SK-N-SH (cell line): ENCODE data around the gene PKN2. TPM values are rescaled to one million over a fixed set of nuclear protein-coding genes. Genes with fewer than 3 reads are reported as not detected.
A peak's percentile ranks its signal among the peaks of the same experiment; 100 is the strongest.

Source experiments
- CTCF ChIA-PET: fragments of 300-600, 350-600 bp; formaldehyde crosslinking; extraction: SDS; loops from one replicate; lab custom pipeline; 2021; lab: Yijun Ruan, JAX
- POLR2A ChIA-PET: fragments of 350-600 bp; sonication (Branson Sonifier 250); formaldehyde crosslinking; extraction: SDS; loops from one replicate; lab custom pipeline; 2020; ENCODE audit warnings: antibody characterized with exemption, inconsistent platforms; lab: Yijun Ruan, JAX
- DNase-seq: peaks from one replicate; pipeline ENCODE4 v3.0.0; 2012
- H2AFZ ChIP-seq: fragments of 200-600 bp; sonication (generic); 2 replicates; pipeline ENCODE4 v1.8.1; 2016; ENCODE audit warnings: antibody characterized with exemption, mild to moderate bottlenecking, low read depth
- H3F3A ChIP-seq: fragments of 200-600 bp; sonication (generic); replicated peaks from 2 replicates; pipeline ENCODE3; 2016; ENCODE audit warnings: antibody characterized with exemption, mild to moderate bottlenecking; ENCODE audit not compliant: insufficient read depth
- H3K27ac ChIP-seq, 2 experiments: fragments of 200-500 bp in 1 of 2; fragments of 200-600 bp in 1 of 2; sonication (Bioruptor generic) in 1 of 2; sonication (generic), shearing (Covaris generic) in 1 of 2; 2 replicates each; pipeline versions ENCODE4 v1.5.1 to v1.6.1; 2014 to 2016; ENCODE audit warnings: low read depth in 2 of 2, inconsistent platforms in 1 of 2, low read length in 1 of 2, mild to moderate bottlenecking in 1 of 2, mixed read lengths in 1 of 2
- H3K27me3 ChIP-seq: fragments of 200-600 bp; sonication (generic), shearing (Covaris generic); 2 replicates; pipeline ENCODE4 v1.6.1; 2016; ENCODE audit warnings: mixed run types; ENCODE audit not compliant: insufficient read depth
- H3K36me3 ChIP-seq, 2 experiments: fragments of 200-500 bp in 1 of 2; fragments of 200-600 bp in 1 of 2; sonication (Bioruptor generic) in 1 of 2; sonication (generic) in 1 of 2; replicated peaks in 1 of 2; 2 replicates each; pipeline versions ENCODE3 to v1.5.1; 2014 to 2016; ENCODE audit warnings: low read length in 1 of 2, mild to moderate bottlenecking in 1 of 2; ENCODE audit not compliant: insufficient read depth in 2 of 2, control insufficient read depth in 1 of 2
- H3K4me1 ChIP-seq, 2 experiments: fragments of 200-500 bp in 1 of 2; fragments of 200-600 bp in 1 of 2; sonication (Bioruptor generic) in 1 of 2; sonication (generic), shearing (Covaris generic) in 1 of 2; 2 replicates each; pipeline versions ENCODE4 v1.5.1 to v1.6.1; 2014 to 2016; ENCODE audit warnings: low read depth in 1 of 2, low read length in 1 of 2, mixed run types in 1 of 2; ENCODE audit not compliant: insufficient read depth in 2 of 2, control insufficient read depth in 1 of 2
- H3K4me2 ChIP-seq: fragments of 200-600 bp; sonication (generic), shearing (Covaris generic); 2 replicates; pipeline ENCODE4 v1.6.1; 2017; ENCODE audit warnings: mixed run types
- H3K4me3 ChIP-seq, 2 experiments: fragments of 200-500 bp in 1 of 2; fragments of 200-600 bp in 1 of 2; sonication (Bioruptor generic) in 1 of 2; sonication (generic), shearing (Covaris generic) in 1 of 2; 2 replicates each; pipeline versions ENCODE4 v1.5.1 to v1.8.1; 2014 to 2016; ENCODE audit warnings: low read depth in 2 of 2, inconsistent platforms in 1 of 2, low read length in 1 of 2, mild to moderate bottlenecking in 1 of 2, mixed read lengths in 1 of 2, moderate library complexity in 1 of 2
- H3K79me2 ChIP-seq: fragments of 200-600 bp; sonication (generic); 2 replicates; pipeline ENCODE4 v1.8.1; 2017; ENCODE audit warnings: mild to moderate bottlenecking; ENCODE audit not compliant: insufficient read depth
- H3K9ac ChIP-seq: fragments of 200-600 bp; sonication (generic); 2 replicates; pipeline ENCODE4 v1.6.1; 2017; ENCODE audit warnings: mixed run types
- H3K9me2 ChIP-seq: fragments of 200-600 bp; sonication (generic); 2 replicates; pipeline ENCODE4 v1.6.1; 2017; ENCODE audit warnings: mixed run types
- H3K9me3 ChIP-seq: fragments of 200-600 bp; sonication (generic); 2 replicates; pipeline ENCODE4 v1.6.1; 2017; ENCODE audit warnings: mixed run types, mild to moderate bottlenecking, moderate library complexity
- H4K20me1 ChIP-seq: fragments of 200-600 bp; sonication (generic); 2 replicates; pipeline ENCODE4 v1.6.1; 2017; ENCODE audit warnings: mild to moderate bottlenecking, mixed run types; ENCODE audit not compliant: insufficient read depth
- CHD2 ChIP-seq: fragments of 150-350 bp; IDR thresholded peaks from 2 replicates; pipeline ENCODE4 v1.6.1; 2018; ENCODE audit warnings: low read length; ENCODE audit not compliant: partially characterized antibody
- EZH2phosphoT487 ChIP-seq: fragments of 200-600 bp; sonication (generic); IDR thresholded peaks from 2 replicates; pipeline ENCODE4 v1.6.1; 2017; ENCODE audit warnings: low read depth, mixed run types, mild to moderate bottlenecking, antibody characterized with exemption, moderate library complexity, borderline replicate concordance
- FOXJ3 ChIP-seq: sonication (generic); formaldehyde crosslinking; IDR thresholded peaks from 2 replicates; pipeline ENCODE4 v1.5.1; 2020; ENCODE audit warnings: mild to moderate bottlenecking, missing genetic modification reagents
- GATA2 ChIP-seq: sonication (generic); formaldehyde crosslinking; IDR thresholded peaks from 2 replicates; pipeline ENCODE4 v1.5.0; 2020; ENCODE audit warnings: mild to moderate bottlenecking, missing genetic modification reagents
- JUND ChIP-seq: IDR thresholded peaks from 2 replicates; pipeline ENCODE4 v1.4.0; 2012
- MXI1 ChIP-seq: IDR thresholded peaks from 2 replicates; pipeline ENCODE4 v1.6.1; 2012; ENCODE audit warnings: mild to moderate bottlenecking, low read depth, low read length, improper control_type of control experiment
- NFIC ChIP-seq: IDR thresholded peaks from 2 replicates; pipeline ENCODE4 v1.4.0; 2012; ENCODE audit warnings: borderline replicate concordance
- RAD21 ChIP-seq: IDR thresholded peaks from 2 replicates; pipeline ENCODE4 v1.6.1; 2012; ENCODE audit warnings: mild to moderate bottlenecking, low read length
- SMC3 ChIP-seq: IDR thresholded peaks from 2 replicates; pipeline ENCODE4 v1.6.1; 2012; ENCODE audit warnings: low read depth, low read length, improper control_type of control experiment
- TAF1 ChIP-seq: IDR thresholded peaks from 2 replicates; pipeline ENCODE4 v1.6.1; 2012; ENCODE audit warnings: low read depth, mild to moderate bottlenecking, low read length, moderate library complexity, borderline replicate concordance
- TEAD4 ChIP-seq: IDR thresholded peaks from 2 replicates; pipeline ENCODE4 v1.4.0; 2012; ENCODE audit warnings: mild to moderate bottlenecking, borderline replicate concordance; ENCODE audit not compliant: insufficient read depth
- YY1 ChIP-seq: IDR thresholded peaks from 2 replicates; pipeline ENCODE4 v1.4.0; 2012; ENCODE audit warnings: low read depth, mild to moderate bottlenecking
- WGBS: methylation state at CpG from one replicate; pipeline ENCODE4 v1.1.6; 2017; ENCODE audit warnings: low lambda C conversion rate; 5-methylcytosine and 5-hydroxymethylcytosine counted together
- polyA plus RNA-seq, 3 experiments: library from polyadenylated mRNA; depleted of rRNA; stranded (reverse); fragments of >200 nt; gene quantifications; 2 replicates each; pipeline ENCODE4 v1.2.3, GENCODE V29; 2012
- TF ChIP-seq, protein P1 (sequence below): fragments of 150-350 bp; IDR thresholded peaks from 2 replicates; pipeline ENCODE4 v1.6.1; 2016; ENCODE audit warnings: mild to moderate bottlenecking, low read depth, low read length
- TF ChIP-seq, protein P2 (sequence below): IDR thresholded peaks from 2 replicates; pipeline ENCODE4 v1.4.0; 2012; ENCODE audit warnings: low read depth, borderline replicate concordance
- TF ChIP-seq, protein P3 (sequence below): fragments of 200-600 bp; sonication (generic); IDR thresholded peaks from 2 replicates; pipeline ENCODE4 v1.6.1; 2017; ENCODE audit warnings: antibody characterized with exemption, mild to moderate bottlenecking, moderate library complexity
- TF ChIP-seq, protein P4 (sequence below): IDR thresholded peaks from 2 replicates; pipeline ENCODE4 v1.6.1; 2012; ENCODE audit warnings: mild to moderate bottlenecking, low read depth, low read length, moderate library complexity

PKN2 gene
- polyA plus RNA-seq, 1 of the 3 experiments (the other 2 are of a cell fraction) = 6.8 TPM

DNA sequence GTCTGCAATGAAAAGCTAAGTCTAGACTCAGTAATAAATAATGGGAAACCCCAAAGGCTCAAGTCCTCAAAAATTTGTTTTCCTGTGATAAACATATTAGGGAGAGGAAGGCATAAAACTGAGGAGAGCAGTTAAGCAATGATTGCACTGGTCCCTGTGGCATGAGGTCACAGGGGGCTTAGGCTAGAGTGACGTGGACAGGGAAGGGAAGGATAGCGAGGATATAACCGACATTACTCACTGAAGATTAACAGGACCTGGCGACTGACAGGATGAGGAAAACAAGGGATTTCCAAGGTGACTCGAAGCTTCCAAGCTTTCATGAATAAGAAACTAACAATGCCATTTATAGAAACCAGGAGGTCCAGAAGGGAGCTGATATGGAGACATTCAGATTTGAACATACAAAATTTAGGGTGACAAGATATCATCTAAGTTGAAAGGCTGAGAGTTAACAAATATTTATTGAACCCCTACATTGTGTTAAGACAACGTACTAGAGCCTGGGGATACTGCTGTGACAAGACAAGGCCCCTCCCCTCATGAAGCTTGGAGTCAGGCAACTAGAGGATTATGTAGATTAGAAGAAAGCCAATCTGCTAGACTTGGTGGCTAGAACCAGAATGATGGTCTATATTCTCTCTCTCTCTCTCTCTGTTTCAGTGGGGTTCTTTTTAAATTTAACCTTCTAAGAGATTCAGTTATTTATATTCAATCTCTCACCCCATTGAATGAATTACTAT is 33.2 kb upstream of the PKN2 start (continued):
- TF ChIP-seq, protein P1, sequence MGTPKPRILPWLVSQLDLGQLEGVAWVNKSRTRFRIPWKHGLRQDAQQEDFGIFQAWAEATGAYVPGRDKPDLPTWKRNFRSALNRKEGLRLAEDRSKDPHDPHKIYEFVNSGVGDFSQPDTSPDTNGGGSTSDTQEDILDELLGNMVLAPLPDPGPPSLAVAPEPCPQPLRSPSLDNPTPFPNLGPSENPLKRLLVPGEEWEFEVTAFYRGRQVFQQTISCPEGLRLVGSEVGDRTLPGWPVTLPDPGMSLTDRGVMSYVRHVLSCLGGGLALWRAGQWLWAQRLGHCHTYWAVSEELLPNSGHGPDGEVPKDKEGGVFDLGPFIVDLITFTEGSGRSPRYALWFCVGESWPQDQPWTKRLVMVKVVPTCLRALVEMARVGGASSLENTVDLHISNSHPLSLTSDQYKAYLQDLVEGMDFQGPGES = no peak
- TF ChIP-seq NFIC (no peak), GATA2 (CRISPR knock-in tag) (no peak), EZH2phosphoT487 (no peak)

DNA sequence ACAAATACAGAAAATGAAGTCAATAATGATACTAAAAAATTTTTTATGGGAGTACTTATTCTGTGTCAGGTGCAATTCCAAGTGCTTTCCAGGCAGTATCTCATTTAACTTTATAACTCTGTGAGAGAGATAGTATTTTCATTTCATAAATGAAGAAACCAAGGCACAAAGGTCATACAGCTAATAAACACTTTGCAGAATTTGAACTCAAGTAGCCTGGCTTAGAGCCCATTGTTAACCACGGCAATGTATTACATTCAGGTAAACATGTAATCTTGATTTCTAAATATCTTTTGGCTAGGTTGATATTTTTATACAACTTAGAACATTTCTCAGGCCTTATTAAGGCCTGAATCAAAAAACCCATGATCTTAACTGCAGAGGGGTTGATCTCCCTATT is 28.9 kb upstream of the PKN2 start:
- H3K79me2 ChIP-seq = no peaks in the 10 kb centered on the region
- no peaks in the 10 kb centered on the region for H4K20me1 ChIP-seq
- CTCF ChIA-PET = interaction anchor here (0.9 to 7.4 kb wide), 19 partner anchors 8 to 246 kb away, joined by 3 to 102 read pairs (median 4); partner anchors contain the start of gene PKN2
- H3K4me3 ChIP-seq = no peak overlapping the region
- no peaks in the 10 kb centered on the region for H3F3A ChIP-seq
- no peak overlapping the region for H3K27ac ChIP-seq
- WGBS = 0% methylated on average over 1 of the region's 1 CpG
- H3K36me3 ChIP-seq = no peaks in the 10 kb centered on the region
- no peak for TF ChIP-seq TEAD4
- DNase-seq = no peak
- no peak overlapping the region for H2AFZ ChIP-seq
- POLR2A ChIA-PET = no interaction called here
- H3K9ac ChIP-seq = no peak overlapping the region
- no peaks in the 10 kb centered on the region for H3K4me1 ChIP-seq
- H3K9me3 ChIP-seq = no peaks in the 10 kb centered on the region
- H3K9me2 ChIP-seq = no peaks in the 10 kb centered on the region
- H3K4me2 ChIP-seq = no peak overlapping the region
- no peaks in the 10 kb centered on the region for H3K27me3 ChIP-seq

DNA sequence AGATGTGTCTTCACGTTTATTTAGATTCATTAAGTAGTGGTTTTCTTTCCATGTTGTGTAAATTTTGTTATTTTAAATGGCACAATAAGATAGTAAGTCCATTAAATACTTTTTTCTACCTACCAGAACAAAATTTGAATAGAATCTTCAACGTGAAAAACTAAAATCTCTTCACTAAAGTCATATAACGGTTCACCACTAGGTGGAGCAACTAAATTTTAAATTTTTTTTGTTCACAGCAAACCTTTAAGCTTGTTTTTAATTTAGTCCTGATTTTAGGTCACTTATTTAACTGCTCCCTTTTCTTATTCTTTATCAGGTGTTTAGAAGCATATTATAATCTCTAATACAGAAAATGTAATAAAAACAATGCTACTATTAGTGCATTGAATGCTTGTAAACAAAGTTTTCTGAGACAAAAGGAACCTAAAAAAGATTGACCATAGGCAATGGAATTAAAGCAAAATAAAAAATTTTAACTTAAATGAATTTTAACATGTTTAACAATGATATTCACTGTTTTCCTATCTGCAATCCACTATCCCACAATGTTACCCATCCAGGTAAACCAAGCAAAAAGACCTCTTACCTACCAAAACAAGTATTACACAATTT is 28.3 kb upstream of the PKN2 start:
- Histone ChIP-seq H3K9ac (no peak overlapping the region), H3K27ac (no peak overlapping the region), H2AFZ (no peak overlapping the region; the same call in 1 of the 2 replicates), H3K9me3 (no peaks in the 10 kb centered on the region), H3K27me3 (no peaks in the 10 kb centered on the region), H3K4me1 (no peaks in the 10 kb centered on the region; a peak in 1 of 4 replicates), H3K36me3 (no peaks in the 10 kb centered on the region), H3F3A (no peaks in the 10 kb centered on the region), H3K9me2 (no peaks in the 10 kb centered on the region), H3K4me2 (no peak overlapping the region), H3K4me3 (no peak overlapping the region), H3K79me2 (no peaks in the 10 kb centered on the region), H4K20me1 (no peaks in the 10 kb centered on the region)
- ChIA-PET CTCF (interaction anchor here (0.6 to 7.4 kb wide), 30 partner anchors 9 to 1206 kb away, joined by 3 to 102 read pairs (median 3); partner anchors contain the start of gene PKN2), POLR2A (interaction anchor here (0.6 kb wide), 1 partner anchor 168 kb away, joined by 3 read pairs; no protein-coding TSS in a partner anchor)
- WGBS = 3% methylated on average over 3 of the region's 3 CpGs
- DNase-seq = peak; percentile 30
- TF ChIP-seq, protein P2, sequence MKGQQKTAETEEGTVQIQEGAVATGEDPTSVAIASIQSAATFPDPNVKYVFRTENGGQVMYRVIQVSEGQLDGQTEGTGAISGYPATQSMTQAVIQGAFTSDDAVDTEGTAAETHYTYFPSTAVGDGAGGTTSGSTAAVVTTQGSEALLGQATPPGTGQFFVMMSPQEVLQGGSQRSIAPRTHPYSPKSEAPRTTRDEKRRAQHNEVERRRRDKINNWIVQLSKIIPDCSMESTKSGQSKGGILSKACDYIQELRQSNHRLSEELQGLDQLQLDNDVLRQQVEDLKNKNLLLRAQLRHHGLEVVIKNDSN = no peak
- TF ChIP-seq EZH2phosphoT487 = no peak
- TF ChIP-seq YY1 = no peak
- TF ChIP-seq SMC3 = peak; percentile 25; the same call in 1 of the 2 replicates
- TF ChIP-seq CHD2 = no peak
- TF ChIP-seq FOXJ3 (CRISPR knock-in tag) = no peak
- no peak for TF ChIP-seq TAF1
- TF ChIP-seq RAD21 = peak; percentile 58; the same call in 1 of the 2 replicates
- TF ChIP-seq, protein P3, sequence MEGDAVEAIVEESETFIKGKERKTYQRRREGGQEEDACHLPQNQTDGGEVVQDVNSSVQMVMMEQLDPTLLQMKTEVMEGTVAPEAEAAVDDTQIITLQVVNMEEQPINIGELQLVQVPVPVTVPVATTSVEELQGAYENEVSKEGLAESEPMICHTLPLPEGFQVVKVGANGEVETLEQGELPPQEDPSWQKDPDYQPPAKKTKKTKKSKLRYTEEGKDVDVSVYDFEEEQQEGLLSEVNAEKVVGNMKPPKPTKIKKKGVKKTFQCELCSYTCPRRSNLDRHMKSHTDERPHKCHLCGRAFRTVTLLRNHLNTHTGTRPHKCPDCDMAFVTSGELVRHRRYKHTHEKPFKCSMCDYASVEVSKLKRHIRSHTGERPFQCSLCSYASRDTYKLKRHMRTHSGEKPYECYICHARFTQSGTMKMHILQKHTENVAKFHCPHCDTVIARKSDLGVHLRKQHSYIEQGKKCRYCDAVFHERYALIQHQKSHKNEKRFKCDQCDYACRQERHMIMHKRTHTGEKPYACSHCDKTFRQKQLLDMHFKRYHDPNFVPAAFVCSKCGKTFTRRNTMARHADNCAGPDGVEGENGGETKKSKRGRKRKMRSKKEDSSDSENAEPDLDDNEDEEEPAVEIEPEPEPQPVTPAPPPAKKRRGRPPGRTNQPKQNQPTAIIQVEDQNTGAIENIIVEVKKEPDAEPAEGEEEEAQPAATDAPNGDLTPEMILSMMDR = peak; percentile 80
- TF ChIP-seq MXI1 = no peak
- no peak for TF ChIP-seq JUND
- TF ChIP-seq, protein P4, sequence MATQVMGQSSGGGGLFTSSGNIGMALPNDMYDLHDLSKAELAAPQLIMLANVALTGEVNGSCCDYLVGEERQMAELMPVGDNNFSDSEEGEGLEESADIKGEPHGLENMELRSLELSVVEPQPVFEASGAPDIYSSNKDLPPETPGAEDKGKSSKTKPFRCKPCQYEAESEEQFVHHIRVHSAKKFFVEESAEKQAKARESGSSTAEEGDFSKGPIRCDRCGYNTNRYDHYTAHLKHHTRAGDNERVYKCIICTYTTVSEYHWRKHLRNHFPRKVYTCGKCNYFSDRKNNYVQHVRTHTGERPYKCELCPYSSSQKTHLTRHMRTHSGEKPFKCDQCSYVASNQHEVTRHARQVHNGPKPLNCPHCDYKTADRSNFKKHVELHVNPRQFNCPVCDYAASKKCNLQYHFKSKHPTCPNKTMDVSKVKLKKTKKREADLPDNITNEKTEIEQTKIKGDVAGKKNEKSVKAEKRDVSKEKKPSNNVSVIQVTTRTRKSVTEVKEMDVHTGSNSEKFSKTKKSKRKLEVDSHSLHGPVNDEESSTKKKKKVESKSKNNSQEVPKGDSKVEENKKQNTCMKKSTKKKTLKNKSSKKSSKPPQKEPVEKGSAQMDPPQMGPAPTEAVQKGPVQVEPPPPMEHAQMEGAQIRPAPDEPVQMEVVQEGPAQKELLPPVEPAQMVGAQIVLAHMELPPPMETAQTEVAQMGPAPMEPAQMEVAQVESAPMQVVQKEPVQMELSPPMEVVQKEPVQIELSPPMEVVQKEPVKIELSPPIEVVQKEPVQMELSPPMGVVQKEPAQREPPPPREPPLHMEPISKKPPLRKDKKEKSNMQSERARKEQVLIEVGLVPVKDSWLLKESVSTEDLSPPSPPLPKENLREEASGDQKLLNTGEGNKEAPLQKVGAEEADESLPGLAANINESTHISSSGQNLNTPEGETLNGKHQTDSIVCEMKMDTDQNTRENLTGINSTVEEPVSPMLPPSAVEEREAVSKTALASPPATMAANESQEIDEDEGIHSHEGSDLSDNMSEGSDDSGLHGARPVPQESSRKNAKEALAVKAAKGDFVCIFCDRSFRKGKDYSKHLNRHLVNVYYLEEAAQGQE = no peak
